OCI-LY3 (cell line): ENCODE data around the gene GTF2H2C_2.
"Not testable (repeated sequence)": the region's sequence is repeated elsewhere in the genome, so short reads cannot be mapped to it uniquely, and the experiment has no call there.

Source experiments
- H2AFZ ChIP-seq: fragments of 200-600, 300-600 bp; shearing (Covaris generic); 2 replicates; pipeline ENCODE4 v1.6.0; 2014; ENCODE audit warnings: antibody characterized with exemption, low read depth, low read length
- H3K27ac ChIP-seq: fragments of 200-600, 300-600 bp; sonication (generic); 2 replicates; pipeline ENCODE4 v1.5.1; 2014; ENCODE audit warnings: mild to moderate bottlenecking, low read length, moderate library complexity, mixed read lengths
- H3K27me3 ChIP-seq: fragments of 200-600, 300-600 bp; sonication (generic); 2 replicates; pipeline ENCODE4 v1.6.1; 2014; ENCODE audit warnings: low read depth, low read length, mixed read lengths
- H3K36me3 ChIP-seq: fragments of 200-600, 300-600 bp; sonication (generic); replicated peaks from 2 replicates; pipeline ENCODE3; 2014; ENCODE audit warnings: low read depth, low read length, mixed read lengths
- H3K4me1 ChIP-seq: fragments of 300-600, 200-600 bp; sonication (generic); 2 replicates; pipeline ENCODE4 v1.6.1; 2014; ENCODE audit warnings: low read length, mixed read lengths
- H3K4me2 ChIP-seq: fragments of 200-600, 300-600 bp; sonication (generic); 2 replicates; pipeline ENCODE4 v1.6.1; 2014; ENCODE audit warnings: low read length, mixed read lengths
- H3K4me3 ChIP-seq: fragments of 300-600, 200-600 bp; sonication (generic); 2 replicates; pipeline ENCODE4 v1.5.1; 2014; ENCODE audit warnings: antibody characterized with exemption, mild to moderate bottlenecking, low read length, moderate library complexity
- H3K79me2 ChIP-seq: fragments of 300-600, 200-600 bp; shearing (Covaris generic); 2 replicates; pipeline ENCODE4 v1.6.1; 2014; ENCODE audit warnings: mild to moderate bottlenecking, low read length, mixed read lengths
- H3K9ac ChIP-seq: fragments of 300-600, 200-600 bp; shearing (Covaris generic); 2 replicates; pipeline ENCODE4 v1.6.0; 2014; ENCODE audit warnings: mild to moderate bottlenecking, low read length, moderate library complexity
- H3K9me3 ChIP-seq: fragments of 200-600, 300-600 bp; shearing (Covaris generic); 2 replicates; pipeline ENCODE4 v1.6.1; 2014; ENCODE audit warnings: low read length, mixed read lengths; ENCODE audit not compliant: insufficient read depth
- H4K20me1 ChIP-seq: fragments of 200-600, 300-600 bp; sonication (generic); 2 replicates; pipeline ENCODE4 v1.6.1; 2016; ENCODE audit warnings: low read length, mixed read lengths; ENCODE audit not compliant: insufficient read depth

The GTF2H2C_2 gene

GRCh38 chr5:70461984-70462383 lies 46.8 kb downstream of the GTF2H2C_2 start:
- H3K9me3 ChIP-seq, H2AFZ ChIP-seq: not testable (repeated sequence)

GRCh38 chr5:70464019-70464637 lies 49.0 kb downstream of the GTF2H2C_2 start:
- H2AFZ ChIP-seq, H3K4me2 ChIP-seq, H3K27ac ChIP-seq, H3K79me2 ChIP-seq, H3K9ac ChIP-seq, H4K20me1 ChIP-seq, H3K4me1 ChIP-seq, H3K27me3 ChIP-seq, H3K36me3 ChIP-seq, H3K9me3 ChIP-seq, H3K4me3 ChIP-seq: not testable (repeated sequence)

More at GRCh38 chr5:70461984-70462383, 46.8 kb downstream of the GTF2H2C_2 start:
- H4K20me1 ChIP-seq, H3K4me1 ChIP-seq, H3K27ac ChIP-seq, H3K4me3 ChIP-seq, H3K79me2 ChIP-seq, H3K36me3 ChIP-seq, H3K27me3 ChIP-seq, H3K4me2 ChIP-seq, H3K9ac ChIP-seq: not testable (repeated sequence)

GRCh38 chr5:70469926-70470509 lies 54.9 kb downstream of the GTF2H2C_2 start:
- not testable (repeated sequence) for H3K9ac ChIP-seq, H3K4me2 ChIP-seq, H3K4me1 ChIP-seq, H3K9me3 ChIP-seq, H3K27me3 ChIP-seq, H3K36me3 ChIP-seq, H3K79me2 ChIP-seq, H4K20me1 ChIP-seq, H3K27ac ChIP-seq, H3K4me3 ChIP-seq, H2AFZ ChIP-seq
